GM06990 (cell line): ENCODE measurements around the gene SLC6A19.

Experiments used
- DNase-seq: peaks from one replicate; pipeline ENCODE4 v3.0.0-alpha.2; 2011; ENCODE audit not compliant: insufficient read length; ENCODE audit errors: extremely low read depth
- H3K27me3 ChIP-seq: replicated peaks from 2 replicates; pipeline ENCODE4 v1.6.0; 2011; ENCODE audit warnings: low read length; ENCODE audit not compliant: control insufficient read depth, insufficient read depth
- H3K36me3 ChIP-seq: 2 replicates; pipeline ENCODE4 v1.5.1; 2011; ENCODE audit warnings: low read length; ENCODE audit not compliant: control insufficient read depth, insufficient read depth
- H3K4me3 ChIP-seq: replicated peaks from 2 replicates; pipeline ENCODE4 v1.5.1; 2011; ENCODE audit warnings: low read depth, mild to moderate bottlenecking, control low read depth, low read length
- CTCF ChIP-seq: IDR thresholded peaks from 2 replicates; pipeline ENCODE4 v1.5.1; 2011; ENCODE audit warnings: low read length, control low read depth, mild to moderate bottlenecking, inconsistent platforms; ENCODE audit not compliant: insufficient read depth, poor library complexity, severe bottlenecking

The SLC6A19 gene

GRCh38 chr5:1202026-1202797 is 817 bp downstream of the SLC6A19 start:
- Histone ChIP-seq H3K27me3 (no peaks in the 10 kb centered on the region; the same call in 1 of the 2 replicates), H3K36me3 (no peaks in the 10 kb centered on the region), H3K4me3 (no peak overlapping the region)
- no peak for DNase-seq
- TF ChIP-seq CTCF, result no peak

- no peak for TF ChIP-seq CTCF
- H3K36me3 ChIP-seq, result no peaks in the 10 kb centered on the region
- H3K4me3 ChIP-seq, result no peak overlapping the region
- no peak for DNase-seq
- no peaks in the 10 kb centered on the region; the same call in 1 of the 2 replicates for H3K27me3 ChIP-seq
Observed at GRCh38 chr5:1202798-1203185, 1.4 kb downstream of the SLC6A19 start.

GRCh38 chr5:1203311-1203967 is 2.0 kb downstream of the SLC6A19 start:
- no peak for TF ChIP-seq CTCF
- no peaks in the 10 kb centered on the region; the same call in 1 of the 2 replicates for H3K27me3 ChIP-seq
- H3K36me3 ChIP-seq, result no peaks in the 10 kb centered on the region
- no peak for DNase-seq
- no peak overlapping the region for H3K4me3 ChIP-seq

- Histone ChIP-seq H3K27me3 (no peaks in the 10 kb centered on the region; the same call in 1 of the 2 replicates), H3K4me3 (no peak overlapping the region), H3K36me3 (no peaks in the 10 kb centered on the region)
- DNase-seq, result no peak
- no peak for TF ChIP-seq CTCF
Observed at GRCh38 chr5:1203968-1204692, 2.7 kb downstream of the SLC6A19 start.

GRCh38 chr5:1204693-1205242 is 3.4 kb downstream of the SLC6A19 start:
- TF ChIP-seq CTCF, result no peak
- no peak for DNase-seq
- H3K27me3 ChIP-seq, result no peaks in the 10 kb centered on the region; the same call in 1 of the 2 replicates
- no peaks in the 10 kb centered on the region for H3K36me3 ChIP-seq
- H3K4me3 ChIP-seq, result no peak overlapping the region
